Esophagus muscularis mucosa (tissue), 4 donors: ENCODE measurements around the gene OTULIN. TPM values are rescaled to one million over a fixed set of nuclear protein-coding genes. Genes with fewer than 3 reads are reported as not detected.

Experiments
- DNase-seq: peaks from one replicate; pipeline ENCODE4 v3.0.0-alpha.2; 2017; ENCODE audit errors: extremely low spot score
- H3K27ac ChIP-seq, 4 donors: fragments of 200-600 bp; sonication (generic); replicated peaks in 1 of 4; 1 replicate in 3 of 4; 2 replicates in 1 of 4; pipeline ENCODE4 v1.5.1; 2016 to 2019; ENCODE audit warnings: mild to moderate bottlenecking in 1 of 4
- H3K27me3 ChIP-seq, 4 donors: fragments of 200-600 bp; sonication (generic); one replicate each; pipeline versions ENCODE4 v1.5.1 to v1.6.0; 2016 to 2019
- H3K36me3 ChIP-seq, 4 donors: fragments of 200-600 bp; sonication (generic); one replicate each; pipeline ENCODE4 v1.5.1; 2016 to 2019
- H3K4me1 ChIP-seq, 4 donors: fragments of 200-600 bp; sonication (generic); one replicate each; pipeline ENCODE4 v1.5.1; 2016 to 2019
- H3K4me3 ChIP-seq, 4 donors: fragments of 200-600 bp; sonication (generic); 1 replicate in 2 of 4; 2 replicates in 2 of 4; pipeline ENCODE4 v1.5.1; 2016 to 2019; ENCODE audit warnings: mild to moderate bottlenecking in 4 of 4, moderate library complexity in 1 of 4
- H3K9me3 ChIP-seq, 4 donors: fragments of 200-600 bp; sonication (generic); 1 replicate in 3 of 4; 2 replicates in 1 of 4; pipeline ENCODE4 v1.5.1; 2016 to 2019
- EP300 ChIP-seq: sonication (generic); formaldehyde crosslinking; IDR thresholded peaks from one replicate; pipeline ENCODE4 v1.6.1; 2017; ENCODE audit warnings: antibody characterized with exemption
- POLR2A ChIP-seq: fragments of 450-650 bp; IDR thresholded peaks from one replicate; pipeline ENCODE4 v1.6.1; 2017; ENCODE audit warnings: antibody characterized with exemption, moderate library complexity, mild to moderate bottlenecking, low read depth
- POLR2AphosphoS5 ChIP-seq, 2 donors: sonication (generic); formaldehyde crosslinking; IDR thresholded peaks; one replicate each; pipeline ENCODE4 v1.6.1; 2017; ENCODE audit warnings: antibody characterized with exemption in 2 of 2
- WGBS: methylation state at CpG from one replicate; pipeline ENCODE4 v1.1.5; 2018; 5-methylcytosine and 5-hydroxymethylcytosine counted together
- intact Hi-C: fragments of 100-400 bp; cut with DNase I; formaldehyde crosslinking; loops from one replicate; pipeline ENCODE4 v1.15.1; 2023
- total RNA-seq, 4 donors: library from RNA; depleted of rRNA; stranded (reverse); fragments of >200 nt; gene quantifications; one replicate each; pipeline versions ENCODE4 v1.1.0 to v1.2.1, GENCODE V29; 2016
- TF ChIP-seq, protein P1 (sequence below), 3 experiments: fragments of 200-600 bp in 2 of 3; fragments of 450-650 bp in 1 of 3; sonication (generic) in 2 of 3; IDR thresholded peaks; one replicate each; pipeline ENCODE4 v1.5.1; 2017 to 2019; ENCODE audit warnings: antibody characterized with exemption in 3 of 3, mild to moderate bottlenecking in 2 of 3, moderate library complexity in 1 of 3

Gene OTULIN
- total RNA-seq, 4 donors from 2014 or later: 16.9 to 41.1 (median 24.2) TPM

DNA sequence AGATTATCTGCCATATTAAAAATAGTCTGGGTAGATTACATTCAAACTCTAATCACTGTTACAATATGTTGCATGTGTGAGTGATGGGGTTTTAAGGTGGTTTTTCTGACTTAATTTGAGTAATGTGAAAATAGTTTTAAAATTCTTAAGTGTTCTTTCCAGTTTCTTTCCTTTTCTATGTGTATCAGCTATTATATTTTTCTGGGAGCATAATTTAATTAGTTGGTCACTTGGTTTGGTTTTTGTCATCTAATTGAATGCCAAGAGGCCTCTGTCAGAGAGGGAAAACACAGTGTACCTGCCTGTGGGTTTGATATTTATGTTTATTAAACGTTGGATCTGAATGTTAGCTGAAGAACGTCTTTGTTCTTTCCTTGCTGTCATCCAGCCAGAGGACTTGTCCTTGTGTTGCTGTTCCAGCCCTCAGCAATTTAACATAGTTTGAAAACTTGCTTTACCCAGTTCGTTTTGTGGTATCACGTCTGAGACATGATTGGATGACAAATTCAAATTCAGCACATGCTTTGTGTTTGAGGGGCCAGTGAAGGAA lies 19.5 kb downstream of the OTULIN start:
- no peaks in the 10 kb centered on the region for H3K27me3 ChIP-seq
- no peak for TF ChIP-seq POLR2AphosphoS5 (IDR thresholded peaks at IDR 0.05)
- no peak for TF ChIP-seq POLR2A
- H3K4me3 ChIP-seq: no peak overlapping the region
- H3K27ac ChIP-seq: peak overlapping the region; percentile 29 to 45 (median 38)
- no peaks in the 10 kb centered on the region for H3K9me3 ChIP-seq
- peaks cover 26 to 73% (median 58%) of the 10 kb centered on the region in 4 donors for H3K36me3 ChIP-seq
- intact Hi-C loops: no loop called here
- H3K4me1 ChIP-seq: peaks cover 23 to 38% (median 32%) of the 10 kb centered on the region in 4 donors
- DNase-seq: no peak
- WGBS: 34% methylated on average over 4 of the region's 4 CpGs

DNA sequence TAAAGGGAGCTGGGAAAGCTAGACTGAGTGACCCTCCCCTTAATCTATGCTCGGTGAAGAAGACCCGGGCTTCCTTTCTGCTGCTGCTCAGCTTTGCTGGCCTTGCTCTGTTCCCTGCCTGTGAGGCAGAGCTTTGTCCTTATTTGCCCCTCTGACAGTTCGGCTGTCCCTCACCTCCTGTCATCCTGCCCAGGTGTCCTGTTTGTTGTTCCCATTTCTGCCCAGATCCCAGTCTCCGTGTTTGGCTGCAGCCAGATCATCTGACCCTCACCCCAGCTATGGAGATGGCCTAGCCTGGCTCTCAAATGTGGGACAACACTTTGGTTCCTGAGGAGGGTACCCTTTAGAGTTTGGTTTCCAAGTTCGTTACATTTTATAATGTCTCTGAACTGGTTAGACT lies 20.2 kb downstream of the OTULIN start:
- Histone ChIP-seq H3K27ac (peak overlapping the region in 3 of 4 donors; percentile 37 to 45 (median 39)), H3K36me3 (peaks cover 33 to 77% (median 64%) of the 10 kb centered on the region in 4 donors), H3K4me1 (peaks cover 16 to 38% (median 32%) of the 10 kb centered on the region in 4 donors), H3K27me3 (no peaks in the 10 kb centered on the region), H3K9me3 (no peaks in the 10 kb centered on the region), H3K4me3 (no peak overlapping the region)
- TF ChIP-seq, protein P1, sequence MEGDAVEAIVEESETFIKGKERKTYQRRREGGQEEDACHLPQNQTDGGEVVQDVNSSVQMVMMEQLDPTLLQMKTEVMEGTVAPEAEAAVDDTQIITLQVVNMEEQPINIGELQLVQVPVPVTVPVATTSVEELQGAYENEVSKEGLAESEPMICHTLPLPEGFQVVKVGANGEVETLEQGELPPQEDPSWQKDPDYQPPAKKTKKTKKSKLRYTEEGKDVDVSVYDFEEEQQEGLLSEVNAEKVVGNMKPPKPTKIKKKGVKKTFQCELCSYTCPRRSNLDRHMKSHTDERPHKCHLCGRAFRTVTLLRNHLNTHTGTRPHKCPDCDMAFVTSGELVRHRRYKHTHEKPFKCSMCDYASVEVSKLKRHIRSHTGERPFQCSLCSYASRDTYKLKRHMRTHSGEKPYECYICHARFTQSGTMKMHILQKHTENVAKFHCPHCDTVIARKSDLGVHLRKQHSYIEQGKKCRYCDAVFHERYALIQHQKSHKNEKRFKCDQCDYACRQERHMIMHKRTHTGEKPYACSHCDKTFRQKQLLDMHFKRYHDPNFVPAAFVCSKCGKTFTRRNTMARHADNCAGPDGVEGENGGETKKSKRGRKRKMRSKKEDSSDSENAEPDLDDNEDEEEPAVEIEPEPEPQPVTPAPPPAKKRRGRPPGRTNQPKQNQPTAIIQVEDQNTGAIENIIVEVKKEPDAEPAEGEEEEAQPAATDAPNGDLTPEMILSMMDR (IDR thresholded peaks at IDR 0.05): no peak
- TF ChIP-seq POLR2A: no peak
- TF ChIP-seq POLR2AphosphoS5 (IDR thresholded peaks at IDR 0.05): no peak
- no peak for TF ChIP-seq EP300
- WGBS: 84% methylated on average over 5 of the region's 5 CpGs
- DNase-seq: no peak
- intact Hi-C loops: no loop called here

DNA sequence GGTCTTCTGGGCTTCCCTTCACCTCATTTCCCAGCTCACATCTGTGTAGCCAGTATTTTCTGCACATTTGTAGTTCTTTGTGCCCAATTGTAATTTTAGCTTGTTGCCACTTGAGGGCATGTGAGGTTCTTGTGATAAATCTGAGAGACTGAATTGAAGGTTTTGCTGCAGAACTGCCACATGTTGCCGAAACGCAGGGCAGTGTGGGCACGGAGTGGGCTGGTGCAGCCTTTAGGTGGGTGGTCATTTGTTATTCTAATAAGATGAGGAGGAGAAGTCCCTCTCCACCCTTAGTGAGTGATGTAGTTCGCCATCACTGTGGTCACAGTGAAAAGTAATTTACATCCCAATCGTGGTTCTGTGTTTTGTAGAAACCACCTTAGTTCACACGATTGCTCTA lies 21.2 kb downstream of the OTULIN start:
- TF ChIP-seq, protein P1 (IDR thresholded peaks at IDR 0.05): peak; percentile 53 to 76 (median 59)
- TF ChIP-seq EP300: no peak
- no peak for TF ChIP-seq POLR2A

DNA sequence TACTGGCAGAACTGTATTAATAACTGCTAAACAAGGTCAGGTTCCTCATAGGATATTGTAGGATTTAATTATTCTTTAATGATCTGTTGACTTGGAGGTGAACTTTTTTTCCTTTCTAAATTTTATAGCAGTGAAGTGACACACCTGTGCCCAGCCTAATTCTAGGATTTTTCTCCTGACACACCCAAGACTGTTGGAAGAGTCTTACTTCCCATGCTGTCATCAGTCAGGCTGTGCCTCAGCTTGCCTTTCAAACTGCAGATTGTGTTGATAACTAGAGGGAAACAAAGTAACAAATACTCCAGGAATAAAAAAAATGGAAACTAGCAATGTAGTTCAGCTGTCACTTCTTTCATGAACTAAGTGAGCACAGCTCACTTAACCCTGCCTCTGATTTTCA lies 22.0 kb downstream of the OTULIN start:
- Histone ChIP-seq H3K9me3 (peaks cover 0 to 8% (median 3%) of the 10 kb centered on the region in 4 donors), H3K27me3 (no peaks in the 10 kb centered on the region), H3K36me3 (peaks cover 39 to 79% (median 63%) of the 10 kb centered on the region in 4 donors), H3K4me3 (no peak overlapping the region), H3K4me1 (peaks cover 15 to 38% (median 32%) of the 10 kb centered on the region in 4 donors), H3K27ac (no peak overlapping the region)
- intact Hi-C loops: no loop called here
- DNase-seq: no peak
- TF ChIP-seq, protein P1 (IDR thresholded peaks at IDR 0.05): no peak
- TF ChIP-seq EP300 (no peak), POLR2AphosphoS5 (IDR thresholded peaks at IDR 0.05) (no peak), POLR2A (no peak)

More for the DNA sequence above, 21.2 kb downstream of the OTULIN start:
- H3K36me3 ChIP-seq: peaks cover 42 to 79% (median 66%) of the 10 kb centered on the region in 4 donors
- H3K27me3 ChIP-seq: no peaks in the 10 kb centered on the region
- intact Hi-C loops: no loop called here
- no peak overlapping the region for H3K4me3 ChIP-seq
- H3K4me1 ChIP-seq: peaks cover 15 to 38% (median 32%) of the 10 kb centered on the region in 4 donors
- peaks cover 0 to 8% (median 3%) of the 10 kb centered on the region in 4 donors for H3K9me3 ChIP-seq
- no peak for DNase-seq
- WGBS: 44% methylated on average over 6 of the region's 6 CpGs
- H3K27ac ChIP-seq: no peak overlapping the region

DNA sequence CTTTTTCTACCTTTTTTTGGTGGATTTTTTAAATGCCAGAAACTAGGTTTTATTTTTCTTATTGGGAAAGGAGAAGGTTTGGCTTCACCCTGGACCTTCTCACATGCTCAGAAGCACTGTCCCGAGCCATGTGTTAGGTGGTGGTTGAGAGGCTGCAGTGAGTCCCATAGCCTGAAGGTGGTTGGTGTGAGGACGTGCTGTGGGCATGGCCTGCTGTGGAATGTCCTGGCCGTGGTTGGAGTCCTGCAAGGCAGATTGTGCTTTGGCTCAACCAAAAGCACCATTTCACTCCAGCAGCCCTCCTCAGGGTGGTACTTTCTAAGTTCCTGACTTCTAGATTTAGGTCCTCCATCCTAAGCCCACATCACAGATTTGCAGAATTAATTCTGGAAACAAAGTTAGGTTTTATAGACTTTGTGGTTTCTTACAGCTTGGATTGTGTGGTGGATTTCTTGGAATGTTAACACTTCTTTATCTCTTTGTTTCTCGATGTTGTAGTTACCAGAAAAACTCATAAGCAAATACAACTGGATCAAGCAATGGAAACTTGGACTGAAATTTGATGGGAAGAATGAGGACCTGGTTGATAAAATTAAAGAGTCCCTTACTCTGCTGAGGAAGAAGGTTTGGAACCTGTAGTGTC lies 22.6 kb downstream of the OTULIN start:
- no peak overlapping the region for H3K4me3 ChIP-seq
- TF ChIP-seq, protein P1 (IDR thresholded peaks at IDR 0.05): peak in 1 of 3 experiments; percentile 6
- no peak for TF ChIP-seq POLR2A
- TF ChIP-seq EP300: no peak
- peaks cover 0 to 8% (median 3%) of the 10 kb centered on the region in 4 donors for H3K9me3 ChIP-seq
- no peak for DNase-seq
- H3K36me3 ChIP-seq: peaks cover 34 to 79% (median 59%) of the 10 kb centered on the region in 4 donors
- intact Hi-C loops: no loop called here
- no peaks in the 10 kb centered on the region for H3K27me3 ChIP-seq
- 47% methylated on average over 4 of the region's 4 CpGs for WGBS
- H3K27ac ChIP-seq: no peak overlapping the region
- H3K4me1 ChIP-seq: peaks cover 15 to 38% (median 32%) of the 10 kb centered on the region in 4 donors
